ENCODE results near the gene E2F6.

Gene E2F6

GRCh38 chr2:11505652-11506610 lies 40.0 kb upstream of the E2F6 start:
- H3K27me3 ChIP-seq (ENCODE audit: insufficient read depth, low read depth, severe bottlenecking) = no peaks in the 10 kb centered on the region
- H3K27ac ChIP-seq = no peak overlapping the region
- TF ChIP-seq, protein P1, sequence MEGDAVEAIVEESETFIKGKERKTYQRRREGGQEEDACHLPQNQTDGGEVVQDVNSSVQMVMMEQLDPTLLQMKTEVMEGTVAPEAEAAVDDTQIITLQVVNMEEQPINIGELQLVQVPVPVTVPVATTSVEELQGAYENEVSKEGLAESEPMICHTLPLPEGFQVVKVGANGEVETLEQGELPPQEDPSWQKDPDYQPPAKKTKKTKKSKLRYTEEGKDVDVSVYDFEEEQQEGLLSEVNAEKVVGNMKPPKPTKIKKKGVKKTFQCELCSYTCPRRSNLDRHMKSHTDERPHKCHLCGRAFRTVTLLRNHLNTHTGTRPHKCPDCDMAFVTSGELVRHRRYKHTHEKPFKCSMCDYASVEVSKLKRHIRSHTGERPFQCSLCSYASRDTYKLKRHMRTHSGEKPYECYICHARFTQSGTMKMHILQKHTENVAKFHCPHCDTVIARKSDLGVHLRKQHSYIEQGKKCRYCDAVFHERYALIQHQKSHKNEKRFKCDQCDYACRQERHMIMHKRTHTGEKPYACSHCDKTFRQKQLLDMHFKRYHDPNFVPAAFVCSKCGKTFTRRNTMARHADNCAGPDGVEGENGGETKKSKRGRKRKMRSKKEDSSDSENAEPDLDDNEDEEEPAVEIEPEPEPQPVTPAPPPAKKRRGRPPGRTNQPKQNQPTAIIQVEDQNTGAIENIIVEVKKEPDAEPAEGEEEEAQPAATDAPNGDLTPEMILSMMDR (IDR thresholded peaks at IDR 0.05; ENCODE audit: low read depth, low read length) = no peak
- no peaks in the 10 kb centered on the region for H3K9me3 ChIP-seq (ENCODE audit: severe bottlenecking)
- no peak overlapping the region for H3K4me3 ChIP-seq (ENCODE audit: low read depth, low read length)
- no peaks in the 10 kb centered on the region for H3K36me3 ChIP-seq
- no peak for DNase-seq

- H3K27me3 ChIP-seq (ENCODE audit: insufficient read depth, low read depth, severe bottlenecking) = no peaks in the 10 kb centered on the region
- H3K27ac ChIP-seq = no peak overlapping the region
- no peak for DNase-seq
- TF ChIP-seq, protein P1 (IDR thresholded peaks at IDR 0.05; ENCODE audit: low read depth, low read length) = no peak
- H3K9me3 ChIP-seq (ENCODE audit: severe bottlenecking) = no peaks in the 10 kb centered on the region
- no peaks in the 10 kb centered on the region for H3K36me3 ChIP-seq
- H3K4me3 ChIP-seq (ENCODE audit: low read depth, low read length) = no peak overlapping the region
These were observed 37.5 kb upstream of the E2F6 start for GRCh38 chr2:11503354-11503927.

GRCh38 chr2:11502740-11503292 lies 36.9 kb upstream of the E2F6 start:
- Histone ChIP-seq H3K27ac (no peak overlapping the region), H3K4me3 (ENCODE audit: low read depth, low read length) (no peak overlapping the region), H3K27me3 (ENCODE audit: insufficient read depth, low read depth, severe bottlenecking) (no peaks in the 10 kb centered on the region), H3K36me3 (no peaks in the 10 kb centered on the region), H3K9me3 (ENCODE audit: severe bottlenecking) (no peaks in the 10 kb centered on the region)
- DNase-seq = no peak
- TF ChIP-seq, protein P1 (IDR thresholded peaks at IDR 0.05; ENCODE audit: low read depth, low read length) = no peak

DNA sequence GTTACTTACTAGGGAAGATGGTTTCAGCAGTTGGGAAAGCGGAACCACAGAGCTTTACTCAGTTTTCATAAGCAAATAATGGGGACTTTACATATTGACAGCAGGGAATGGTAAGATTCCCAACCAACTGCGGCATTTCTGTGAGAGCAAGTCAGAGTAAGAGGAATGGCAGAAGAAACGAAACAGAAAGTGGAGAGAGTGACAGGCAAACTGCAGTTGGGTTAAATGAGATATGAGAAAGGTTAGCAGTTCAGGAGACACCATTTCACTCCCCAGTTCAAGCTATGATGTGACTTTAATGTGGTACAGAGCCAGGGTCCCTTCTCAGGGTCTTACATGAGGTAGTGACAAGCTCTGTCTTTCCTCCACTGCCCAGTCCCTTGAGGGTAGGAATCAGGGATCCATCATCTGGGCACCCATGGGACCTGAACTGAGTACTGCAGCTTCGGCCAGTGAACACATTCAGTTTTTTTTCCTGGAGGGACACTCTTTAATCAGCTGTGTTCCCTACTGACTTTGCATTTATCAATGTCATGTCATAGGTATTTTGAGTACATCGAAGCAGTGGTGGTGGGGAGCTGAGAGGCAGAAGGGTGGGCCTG lies 34.8 kb upstream of the E2F6 start:
- Histone ChIP-seq H3K4me3 (ENCODE audit: low read depth, low read length) (no peak overlapping the region), H3K9me3 (ENCODE audit: severe bottlenecking) (no peaks in the 10 kb centered on the region), H3K27me3 (ENCODE audit: insufficient read depth, low read depth, severe bottlenecking) (no peaks in the 10 kb centered on the region), H3K27ac (no peak overlapping the region), H3K36me3 (no peaks in the 10 kb centered on the region)
- TF ChIP-seq, protein P1 (IDR thresholded peaks at IDR 0.05; ENCODE audit: low read depth, low read length) = no peak
- no peak for DNase-seq

DNA sequence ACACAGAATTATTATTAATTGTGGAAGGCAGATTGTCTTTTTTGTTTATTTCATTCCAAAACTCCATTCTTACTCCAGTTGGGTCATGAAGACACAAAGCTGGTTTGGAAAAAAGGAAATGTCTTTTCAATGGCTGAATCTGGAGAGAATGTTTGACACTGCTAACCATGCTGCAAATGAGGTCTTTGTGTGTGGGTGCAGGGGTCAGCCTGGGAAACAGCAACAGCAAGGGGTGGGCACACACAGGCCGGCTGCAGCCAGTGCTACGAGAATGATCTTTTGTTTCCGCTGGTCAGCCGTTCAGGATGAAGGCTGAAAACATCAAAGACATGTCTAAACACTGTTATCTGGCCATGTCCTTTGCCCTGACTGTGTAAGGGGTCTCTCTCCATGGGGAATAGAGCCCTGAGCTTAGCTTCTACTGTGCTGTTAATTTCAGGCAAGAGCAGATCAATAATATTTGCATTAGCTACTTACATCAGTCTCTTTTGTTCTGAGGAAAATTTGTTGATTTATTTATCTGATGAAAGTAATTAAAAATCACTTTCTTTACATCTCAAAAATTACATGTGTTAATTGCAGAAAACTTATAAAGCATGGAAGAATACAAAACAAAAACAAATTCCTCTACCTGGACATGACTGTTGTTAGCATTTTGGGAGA lies 33.3 kb upstream of the E2F6 start:
- TF ChIP-seq, protein P1 (IDR thresholded peaks at IDR 0.05; ENCODE audit: low read depth, low read length) = no peak
- Histone ChIP-seq H3K9me3 (ENCODE audit: severe bottlenecking) (no peaks in the 10 kb centered on the region), H3K27ac (no peak overlapping the region), H3K4me3 (ENCODE audit: low read depth, low read length) (no peak overlapping the region), H3K27me3 (ENCODE audit: insufficient read depth, low read depth, severe bottlenecking) (no peaks in the 10 kb centered on the region), H3K36me3 (no peaks in the 10 kb centered on the region)
- DNase-seq = no peak

Measured in WERI-Rb-1 (cell line).